ENCODE data around the gene ANKRD52. TPM values are rescaled to one million over a fixed set of nuclear protein-coding genes. Genes with fewer than 3 reads are reported as not detected.

ANKRD52 gene
- total RNA-seq, 2 donors from 2014 or later: 15.2 to 21.0 TPM

GRCh38 chr12:56206452-56207166 is 51.6 kb downstream of the ANKRD52 start:
- H3K27ac ChIP-seq: no peak overlapping the region
- DNase-seq: peak; percentile 60 to 77 (median 70)
- H3K36me3 ChIP-seq (replicated peaks in 1 of 2; ENCODE audit: insufficient read depth in 1 of 2, low read depth in 2 of 2): peaks cover 0 to 27% of the 10 kb centered on the region in 2 donors
- ATAC-seq: peak; percentile 77
- no peak overlapping the region for H3K4me3 ChIP-seq
- H3K9me3 ChIP-seq: no peaks in the 10 kb centered on the region
- no peak for TF ChIP-seq POLR2A (IDR thresholded peaks at IDR 0.05)
- peak; percentile 10 to 72 (median 48) for TF ChIP-seq CTCF (IDR thresholded peaks at IDR 0.05)
- H3K27me3 ChIP-seq: no peaks in the 10 kb centered on the region
- 57 to 63% methylated on average over 8 to 14 of the region's 14 CpGs for WGBS, 2 donors
- H3K4me1 ChIP-seq: no peaks in the 10 kb centered on the region
- intact Hi-C loops (cut with DNase I): no loop called here

GRCh38 chr12:56205445-56205844 is 52.7 kb downstream of the ANKRD52 start:
- Histone ChIP-seq H3K9me3 (no peaks in the 10 kb centered on the region), H3K4me3 (no peak overlapping the region), H3K27ac (no peak overlapping the region), H3K27me3 (no peaks in the 10 kb centered on the region), H3K4me1 (no peaks in the 10 kb centered on the region), H3K36me3 (replicated peaks in 1 of 2; ENCODE audit: insufficient read depth in 1 of 2, low read depth in 2 of 2) (peaks cover 0 to 27% of the 10 kb centered on the region in 2 donors)
- ATAC-seq: no peak
- intact Hi-C loops (cut with DNase I): no loop called here
- TF ChIP-seq CTCF (IDR thresholded peaks at IDR 0.05) (no peak), POLR2A (IDR thresholded peaks at IDR 0.05) (no peak)
- no peak for DNase-seq

GRCh38 chr12:56204275-56204674 is 53.9 kb downstream of the ANKRD52 start:
- Histone ChIP-seq H3K4me3 (no peak overlapping the region), H3K4me1 (no peaks in the 10 kb centered on the region), H3K9me3 (no peaks in the 10 kb centered on the region), H3K36me3 (replicated peaks in 1 of 2; ENCODE audit: insufficient read depth in 1 of 2, low read depth in 2 of 2) (peaks cover 0 to 21% of the 10 kb centered on the region in 2 donors), H3K27ac (no peak overlapping the region), H3K27me3 (no peaks in the 10 kb centered on the region)
- intact Hi-C loops (cut with DNase I): no loop called here
- no peak for DNase-seq
- TF ChIP-seq CTCF (IDR thresholded peaks at IDR 0.05) (no peak), POLR2A (IDR thresholded peaks at IDR 0.05) (no peak)
- no peak for ATAC-seq

- intact Hi-C loops (cut with DNase I): no loop called here
- TF ChIP-seq CTCF (IDR thresholded peaks at IDR 0.05): no peak
- TF ChIP-seq POLR2A (IDR thresholded peaks at IDR 0.05): no peak
- H3K9me3 ChIP-seq: no peaks in the 10 kb centered on the region
- no peaks in the 10 kb centered on the region for H3K27me3 ChIP-seq
- no peak overlapping the region for H3K4me3 ChIP-seq
- H3K27ac ChIP-seq: no peak overlapping the region
- ATAC-seq (no peak), DNase-seq (no peak)
- 59 to 64% methylated on average over 2 of the region's 2 CpGs for WGBS, 2 donors
- H3K4me1 ChIP-seq: no peaks in the 10 kb centered on the region
- peaks cover 0 to 19% of the 10 kb centered on the region in 2 donors for H3K36me3 ChIP-seq (replicated peaks in 1 of 2; ENCODE audit: insufficient read depth in 1 of 2, low read depth in 2 of 2)
Measured at GRCh38 chr12:56202838-56203237, 55.3 kb downstream of the ANKRD52 start.

DNA sequence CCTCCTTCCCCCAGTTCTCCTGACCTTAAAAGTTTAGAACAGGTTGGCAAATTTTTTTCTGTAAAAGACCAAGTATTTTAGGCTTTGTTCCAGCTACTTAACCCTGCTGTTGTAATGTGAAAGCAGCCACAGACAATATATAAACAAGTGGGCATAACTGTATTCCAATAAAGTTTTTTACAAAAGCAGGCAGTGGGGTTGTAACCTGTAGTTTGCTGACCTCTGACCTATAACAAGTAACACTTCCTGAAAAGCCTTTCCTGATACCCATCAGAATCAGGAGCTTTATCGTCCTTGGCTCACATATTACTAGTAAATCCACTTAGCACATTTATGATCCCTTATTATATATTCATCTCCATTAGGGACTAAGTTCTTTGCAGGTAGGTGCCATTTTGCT is 55.8 kb downstream of the ANKRD52 start:
- TF ChIP-seq POLR2A (IDR thresholded peaks at IDR 0.05) (no peak), CTCF (IDR thresholded peaks at IDR 0.05) (no peak)
- H3K9me3 ChIP-seq: no peaks in the 10 kb centered on the region
- ATAC-seq (no peak), DNase-seq (no peak)
- no peaks in the 10 kb centered on the region for H3K27me3 ChIP-seq
- H3K36me3 ChIP-seq (replicated peaks in 1 of 2; ENCODE audit: insufficient read depth in 1 of 2, low read depth in 2 of 2): peaks cover 0 to 15% of the 10 kb centered on the region in 2 donors
- intact Hi-C loops (cut with DNase I): no loop called here
- 37 to 45% methylated on average over 1 of the region's 1 CpG for WGBS, 2 donors
- no peaks in the 10 kb centered on the region for H3K4me1 ChIP-seq
- no peak overlapping the region for H3K4me3 ChIP-seq
- H3K27ac ChIP-seq: no peak overlapping the region
